Transverse colon (tissue), 4 donors: Measurements from ENCODE around the gene ZDHHC19.

Experiments
- POLR2A ChIP-seq: fragments of 450-650 bp; IDR thresholded peaks from one replicate; pipeline ENCODE4 v1.6.1; 2016; ENCODE audit warnings: antibody characterized with exemption, mild to moderate bottlenecking, moderate library complexity
- POLR2AphosphoS5 ChIP-seq, 3 donors: sonication (generic); formaldehyde crosslinking; IDR thresholded peaks; one replicate each; pipeline ENCODE4 v1.6.1; 2016; ENCODE audit warnings: antibody characterized with exemption in 3 of 3
- TF ChIP-seq, protein P1 (sequence below), 5 experiments: fragments of 200-600 bp in 3 of 5; fragments of 450-650 bp in 2 of 5; sonication (generic) in 3 of 5; IDR thresholded peaks; 1 replicate in 2 of 5; 2 replicates in 3 of 5; pipeline ENCODE4 v1.5.1; 2016 to 2017; ENCODE audit warnings: antibody characterized with exemption in 5 of 5, inconsistent platforms in 3 of 5, mild to moderate bottlenecking in 2 of 5, moderate library complexity in 1 of 5

DNA sequence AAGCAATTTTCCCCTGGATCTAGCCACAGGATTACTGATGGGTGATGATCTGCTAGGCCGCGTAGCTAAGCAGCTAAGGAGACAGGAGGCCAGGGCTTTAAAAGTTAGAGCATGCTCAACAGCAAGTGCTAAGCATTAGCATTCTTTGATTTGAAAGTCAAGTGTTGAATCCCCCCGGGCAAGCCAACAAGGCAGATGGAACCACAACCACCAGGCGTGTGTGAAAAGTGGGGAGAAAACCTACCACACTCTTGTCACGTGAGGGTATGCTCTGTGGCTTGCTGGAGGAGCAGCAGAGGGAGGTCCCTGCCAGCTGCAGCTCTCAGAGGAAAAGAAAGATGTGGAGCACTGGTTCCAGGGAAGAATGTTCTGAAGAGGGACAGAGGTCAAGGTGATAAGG, 26.0 kb upstream of the ZDHHC19 start:
- TF ChIP-seq, protein P1, sequence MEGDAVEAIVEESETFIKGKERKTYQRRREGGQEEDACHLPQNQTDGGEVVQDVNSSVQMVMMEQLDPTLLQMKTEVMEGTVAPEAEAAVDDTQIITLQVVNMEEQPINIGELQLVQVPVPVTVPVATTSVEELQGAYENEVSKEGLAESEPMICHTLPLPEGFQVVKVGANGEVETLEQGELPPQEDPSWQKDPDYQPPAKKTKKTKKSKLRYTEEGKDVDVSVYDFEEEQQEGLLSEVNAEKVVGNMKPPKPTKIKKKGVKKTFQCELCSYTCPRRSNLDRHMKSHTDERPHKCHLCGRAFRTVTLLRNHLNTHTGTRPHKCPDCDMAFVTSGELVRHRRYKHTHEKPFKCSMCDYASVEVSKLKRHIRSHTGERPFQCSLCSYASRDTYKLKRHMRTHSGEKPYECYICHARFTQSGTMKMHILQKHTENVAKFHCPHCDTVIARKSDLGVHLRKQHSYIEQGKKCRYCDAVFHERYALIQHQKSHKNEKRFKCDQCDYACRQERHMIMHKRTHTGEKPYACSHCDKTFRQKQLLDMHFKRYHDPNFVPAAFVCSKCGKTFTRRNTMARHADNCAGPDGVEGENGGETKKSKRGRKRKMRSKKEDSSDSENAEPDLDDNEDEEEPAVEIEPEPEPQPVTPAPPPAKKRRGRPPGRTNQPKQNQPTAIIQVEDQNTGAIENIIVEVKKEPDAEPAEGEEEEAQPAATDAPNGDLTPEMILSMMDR (IDR thresholded peaks at IDR 0.05), result no peak
- TF ChIP-seq POLR2AphosphoS5 (IDR thresholded peaks at IDR 0.05) (no peak), POLR2A (no peak)
